Measurements from ENCODE around the gene EHD4.

EHD4 gene

GRCh38 chr15:41892621-41893421, 79.5 kb downstream of the EHD4 start:
- no peak for DNase-seq

GRCh38 chr15:41891946-41892345, 80.4 kb downstream of the EHD4 start:
- DNase-seq = no peak

GRCh38 chr15:41891226-41891625, 81.1 kb downstream of the EHD4 start:
- no peak for DNase-seq

- DNase-seq = no peak
Observed at GRCh38 chr15:41890050-41890690, 82.2 kb downstream of the EHD4 start.

- DNase-seq = no peak
Observed at GRCh38 chr15:41888662-41889253, 83.6 kb downstream of the EHD4 start.

- DNase-seq = no peak
Observed at GRCh38 chr15:41887893-41888292, 84.5 kb downstream of the EHD4 start.

- DNase-seq = no peak
Observed at GRCh38 chr15:41887161-41887560, 85.2 kb downstream of the EHD4 start.

GRCh38 chr15:41886741-41887140, 85.6 kb downstream of the EHD4 start:
- DNase-seq = no peak

GRCh38 chr15:41885841-41886240, 86.5 kb downstream of the EHD4 start:
- no peak for DNase-seq

- no peak for DNase-seq
Observed at GRCh38 chr15:41885321-41885720, 87.0 kb downstream of the EHD4 start.

- no peak for DNase-seq
Observed at GRCh38 chr15:41884458-41884857, 87.9 kb downstream of the EHD4 start.

GRCh38 chr15:41883484-41883825, 88.9 kb downstream of the EHD4 start:
- DNase-seq = no peak

GRCh38 chr15:41882689-41883483, 89.5 kb downstream of the EHD4 start:
- no peak for DNase-seq

- no peak for DNase-seq
Observed at GRCh38 chr15:41881920-41882688, 90.3 kb downstream of the EHD4 start.

- DNase-seq = no peak
Observed at GRCh38 chr15:41881550-41881919, 90.8 kb downstream of the EHD4 start.

GRCh38 chr15:41881086-41881485, 91.3 kb downstream of the EHD4 start:
- DNase-seq = no peak

GRCh38 chr15:41880156-41880877, 92.0 kb downstream of the EHD4 start:
- no peak for DNase-seq

- no peak for DNase-seq
Observed at GRCh38 chr15:41879321-41879845, 93.0 kb downstream of the EHD4 start.

- DNase-seq = no peak
Observed at GRCh38 chr15:41878355-41878699, 94.0 kb downstream of the EHD4 start.

- no peak for DNase-seq
Observed at GRCh38 chr15:41877631-41878354, 94.6 kb downstream of the EHD4 start.

GRCh38 chr15:41876689-41877088, 95.7 kb downstream of the EHD4 start:
- no peak for DNase-seq
